ENCODE measurements around the gene CHSY3.

- TF ChIP-seq POLR2A (IDR thresholded peaks at IDR 0.05; ENCODE audit: low read length) (no peak), GATA1 (IDR thresholded peaks at IDR 0.05; ENCODE audit: low read depth, low read length) (no peak)
Observed at GRCh38 chr5:129912601-129913255, 8.5 kb downstream of the CHSY3 start.
